ENCODE results near the gene SSTR3.

The SSTR3 gene

GRCh38 chr22:37245740-37246139 lies 33.5 kb upstream of the SSTR3 start:
- no peak overlapping the region for H3K27ac ChIP-seq
- no peak for TF ChIP-seq CTCF (conservative IDR thresholded peaks at IDR 0.05)

- no peak overlapping the region for H3K27ac ChIP-seq
- TF ChIP-seq CTCF (conservative IDR thresholded peaks at IDR 0.05): no peak
Measured at GRCh38 chr22:37244922-37245722, 32.8 kb upstream of the SSTR3 start.

GRCh38 chr22:37244114-37244921 lies 32.0 kb upstream of the SSTR3 start, which contains the start of gene RAC2:
TSS of gene RAC2 (minus strand) at chr22:37244269. CDS start at chr22:37244148, 121 bp downstream.
- no peak for TF ChIP-seq CTCF (conservative IDR thresholded peaks at IDR 0.05)

GRCh38 chr22:37243402-37244113 lies 31.3 kb upstream of the SSTR3 start:
- no peak for TF ChIP-seq CTCF (conservative IDR thresholded peaks at IDR 0.05)
- peak overlapping the region; percentile 22; the same call in 1 of the 2 replicates for H3K27ac ChIP-seq

More at GRCh38 chr22:37244114-37244921, 32.0 kb upstream of the SSTR3 start, which contains the start of gene RAC2:
- H3K27ac ChIP-seq: peak within 1 kb of the TSS; percentile 22; the same call in 1 of the 2 replicates

- no peak overlapping the region for H3K27ac ChIP-seq
- no peak for TF ChIP-seq CTCF (conservative IDR thresholded peaks at IDR 0.05)
Measured at GRCh38 chr22:37242395-37242918, 30.2 kb upstream of the SSTR3 start.

- TF ChIP-seq CTCF (conservative IDR thresholded peaks at IDR 0.05): no peak
- H3K27ac ChIP-seq: no peak overlapping the region
Measured at GRCh38 chr22:37241351-37242142, 29.3 kb upstream of the SSTR3 start.

All from VCaP (cell line).